LNCAP (cell line): Measurements from ENCODE around the gene ZNF8.

Source experiments
- TF ChIP-seq, protein P1 (sequence below): fragments of 450-650 bp; IDR thresholded peaks from 2 replicates; pipeline ENCODE4 v1.5.1; 2017; ENCODE audit warnings: mild to moderate bottlenecking

The ZNF8 gene

DNA sequence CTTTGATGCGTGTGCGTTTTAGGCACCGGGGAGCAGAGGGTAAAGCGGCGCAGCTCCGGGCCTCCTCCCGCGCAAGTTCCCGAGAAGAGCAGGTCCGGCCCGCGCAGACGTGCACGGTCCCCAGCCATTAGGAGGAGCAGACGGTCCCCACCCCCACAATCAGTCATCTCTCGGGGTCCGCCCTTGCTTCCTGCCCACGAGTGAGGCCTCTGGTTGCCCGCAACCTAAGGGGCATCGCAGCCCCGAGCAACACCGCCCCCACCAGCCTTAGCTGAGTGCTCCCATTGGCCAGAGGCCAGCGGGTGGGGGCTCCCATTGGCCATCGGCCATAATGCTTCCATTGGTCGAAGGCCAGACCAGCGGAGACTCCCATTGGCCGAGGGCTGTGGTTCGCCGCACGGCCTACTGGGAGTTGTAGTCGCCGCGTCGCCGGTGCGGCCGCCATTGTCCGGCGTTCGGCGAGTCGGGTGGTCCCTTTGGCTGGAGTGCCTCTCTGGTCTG, at the start of gene ZNF8:
Gene ZNF8 (plus strand): TSS at position 415 of the 501 bp plus-strand sequence. CDS start 127 bp downstream, outside the sequence.
- TF ChIP-seq, protein P1, sequence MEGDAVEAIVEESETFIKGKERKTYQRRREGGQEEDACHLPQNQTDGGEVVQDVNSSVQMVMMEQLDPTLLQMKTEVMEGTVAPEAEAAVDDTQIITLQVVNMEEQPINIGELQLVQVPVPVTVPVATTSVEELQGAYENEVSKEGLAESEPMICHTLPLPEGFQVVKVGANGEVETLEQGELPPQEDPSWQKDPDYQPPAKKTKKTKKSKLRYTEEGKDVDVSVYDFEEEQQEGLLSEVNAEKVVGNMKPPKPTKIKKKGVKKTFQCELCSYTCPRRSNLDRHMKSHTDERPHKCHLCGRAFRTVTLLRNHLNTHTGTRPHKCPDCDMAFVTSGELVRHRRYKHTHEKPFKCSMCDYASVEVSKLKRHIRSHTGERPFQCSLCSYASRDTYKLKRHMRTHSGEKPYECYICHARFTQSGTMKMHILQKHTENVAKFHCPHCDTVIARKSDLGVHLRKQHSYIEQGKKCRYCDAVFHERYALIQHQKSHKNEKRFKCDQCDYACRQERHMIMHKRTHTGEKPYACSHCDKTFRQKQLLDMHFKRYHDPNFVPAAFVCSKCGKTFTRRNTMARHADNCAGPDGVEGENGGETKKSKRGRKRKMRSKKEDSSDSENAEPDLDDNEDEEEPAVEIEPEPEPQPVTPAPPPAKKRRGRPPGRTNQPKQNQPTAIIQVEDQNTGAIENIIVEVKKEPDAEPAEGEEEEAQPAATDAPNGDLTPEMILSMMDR, result no peak

DNA sequence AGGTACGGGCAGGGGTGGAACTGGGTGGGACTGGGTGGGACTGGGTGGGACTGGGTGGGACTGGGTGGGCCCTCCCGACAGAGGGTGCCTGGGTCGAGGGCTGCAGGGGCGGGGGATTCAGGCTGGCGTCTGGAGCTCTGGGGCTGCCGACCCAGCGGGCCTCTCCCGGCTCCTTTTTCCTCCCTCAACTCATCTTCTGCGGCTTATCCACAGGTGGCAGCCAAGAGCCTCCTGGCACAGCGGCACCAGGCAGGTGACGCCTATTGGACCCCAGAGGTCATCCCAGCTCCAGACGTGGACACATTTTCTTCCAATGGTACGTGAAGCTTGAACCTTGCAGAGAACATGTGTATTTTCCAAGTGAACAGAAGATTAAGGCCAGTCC, 49.5 kb upstream of the ZNF8 start:
- TF ChIP-seq, protein P1, result peak; percentile 40

DNA sequence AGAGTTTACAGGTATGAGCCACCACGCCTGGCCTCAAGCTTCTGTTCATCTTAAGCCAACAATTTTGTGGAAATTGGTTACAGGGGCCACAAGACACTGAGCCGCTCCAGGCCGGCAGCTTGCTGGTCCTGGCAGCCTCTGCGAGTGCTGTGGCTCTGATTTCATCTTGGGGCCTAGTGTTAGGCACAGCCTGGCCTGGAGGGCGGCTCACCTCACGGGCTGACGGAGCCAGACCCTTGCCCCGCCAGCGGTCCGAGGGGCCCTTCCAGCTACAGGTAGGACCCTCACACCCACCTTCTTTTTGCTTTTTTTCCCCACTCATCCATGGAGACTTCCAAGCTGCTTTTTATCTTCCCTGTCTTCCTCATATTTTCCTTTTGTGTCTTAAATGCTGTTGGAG, 41.4 kb upstream of the ZNF8 start:
- TF ChIP-seq, protein P1, result no peak

DNA sequence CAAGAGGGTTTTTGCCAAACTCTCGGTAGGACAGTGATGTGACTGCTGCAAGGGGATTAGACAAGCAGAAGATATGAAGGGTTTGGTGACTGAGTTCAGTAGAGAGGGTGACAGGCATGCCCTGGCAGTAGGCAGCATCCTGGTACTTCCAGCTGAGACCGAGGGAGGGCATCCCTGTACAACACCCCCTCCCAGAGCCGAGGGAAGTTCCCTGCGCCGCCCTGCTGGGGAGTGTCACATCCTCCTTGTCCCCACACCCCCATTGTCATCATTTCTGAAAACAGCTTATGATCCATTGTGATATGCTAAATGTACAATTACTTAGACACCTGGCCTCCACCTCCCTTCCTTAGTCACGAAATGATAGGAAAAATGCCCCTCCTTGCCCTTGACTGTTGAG, 35.4 kb upstream of the ZNF8 start:
- TF ChIP-seq, protein P1, result no peak

DNA sequence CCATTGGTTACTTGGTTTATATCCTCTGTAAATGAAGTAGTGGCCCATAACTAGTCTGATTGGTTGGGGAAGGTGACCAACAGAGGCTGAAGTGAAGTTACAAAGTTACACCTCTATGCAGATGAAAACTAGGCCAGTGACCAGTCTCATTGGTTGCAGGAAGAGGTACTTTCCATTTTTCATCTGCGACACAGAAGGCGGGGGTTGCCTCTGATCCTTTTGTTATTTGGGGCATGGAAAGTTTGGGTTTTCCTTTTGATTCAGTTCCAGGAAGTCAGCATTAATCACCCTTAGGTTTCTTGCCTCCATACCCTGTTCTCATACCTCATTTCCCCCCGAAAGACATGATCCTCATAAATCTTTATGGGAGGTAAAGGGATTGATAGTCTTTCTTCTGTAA, 29.9 kb upstream of the ZNF8 start:
- TF ChIP-seq, protein P1, result no peak

DNA sequence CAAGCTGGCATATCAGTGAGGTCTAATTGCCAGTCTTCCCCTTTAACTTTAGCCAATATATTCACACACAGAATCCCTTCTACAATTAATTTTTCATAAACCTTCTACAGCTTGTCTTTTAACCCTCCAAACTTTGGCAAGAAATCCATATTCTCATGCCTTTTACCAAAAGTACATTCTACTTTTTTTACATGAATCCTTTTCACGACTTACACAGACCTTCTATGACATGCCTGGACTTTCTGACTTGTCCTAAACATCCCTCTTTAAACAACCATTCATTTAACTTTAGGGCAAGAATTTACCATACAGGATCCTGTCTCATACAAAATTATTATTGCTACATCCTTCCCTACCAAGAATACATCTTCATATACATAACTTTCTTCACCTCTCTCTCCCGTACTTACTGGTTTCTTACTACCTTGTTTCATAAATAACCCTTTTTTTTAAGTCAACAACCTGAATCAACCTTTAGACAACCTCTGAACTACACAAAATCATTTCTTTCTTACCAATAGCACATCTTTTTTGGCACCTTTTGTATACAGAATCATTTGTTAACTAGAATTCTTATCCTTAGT, 26.6 kb upstream of the ZNF8 start:
- TF ChIP-seq, protein P1, result no peak

DNA sequence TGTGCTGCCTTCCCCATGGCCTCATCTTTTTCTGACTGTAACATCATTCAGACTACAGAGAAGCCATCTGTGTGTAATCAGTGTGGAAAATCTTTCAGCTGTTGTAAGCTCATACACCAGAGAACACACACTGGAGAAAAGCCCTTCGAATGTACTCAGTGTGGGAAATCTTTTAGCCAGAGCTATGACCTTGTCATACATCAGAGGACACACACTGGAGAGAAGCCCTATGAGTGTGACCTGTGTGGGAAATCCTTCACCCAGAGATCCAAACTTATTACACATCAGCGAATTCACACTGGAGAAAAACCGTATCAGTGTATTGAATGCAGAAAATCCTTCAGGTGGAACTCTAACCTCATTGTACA, 17.2 kb upstream of the ZNF8 start:
- TF ChIP-seq, protein P1, result no peak
